Esophagus mucosa (tissue), 1 donor: ENCODE measurements around the gene KRT8. TPM values are rescaled to one million over a fixed set of nuclear protein-coding genes. Genes with fewer than 3 reads are reported as not detected.
"Not testable (repeated sequence)": the region's sequence is repeated elsewhere in the genome, so short reads cannot be mapped to it uniquely, and the experiment has no call there.

Source experiments
- ATAC-seq: fragments of 200-7000 bp; cut with Tn5 transposase; one replicate; pipeline ENCODE4 v1.9.1; 2020
- total RNA-seq: library from RNA; stranded (reverse); gene quantifications from one replicate; pipeline ENCODE4 v1.2.4, GENCODE V29; 2023
- donor health status: DM: yes; HTN: yes; CAD: no.

The KRT8 gene
- total RNA-seq, 1 donor from 2014 or later, result 40.1 TPM

DNA sequence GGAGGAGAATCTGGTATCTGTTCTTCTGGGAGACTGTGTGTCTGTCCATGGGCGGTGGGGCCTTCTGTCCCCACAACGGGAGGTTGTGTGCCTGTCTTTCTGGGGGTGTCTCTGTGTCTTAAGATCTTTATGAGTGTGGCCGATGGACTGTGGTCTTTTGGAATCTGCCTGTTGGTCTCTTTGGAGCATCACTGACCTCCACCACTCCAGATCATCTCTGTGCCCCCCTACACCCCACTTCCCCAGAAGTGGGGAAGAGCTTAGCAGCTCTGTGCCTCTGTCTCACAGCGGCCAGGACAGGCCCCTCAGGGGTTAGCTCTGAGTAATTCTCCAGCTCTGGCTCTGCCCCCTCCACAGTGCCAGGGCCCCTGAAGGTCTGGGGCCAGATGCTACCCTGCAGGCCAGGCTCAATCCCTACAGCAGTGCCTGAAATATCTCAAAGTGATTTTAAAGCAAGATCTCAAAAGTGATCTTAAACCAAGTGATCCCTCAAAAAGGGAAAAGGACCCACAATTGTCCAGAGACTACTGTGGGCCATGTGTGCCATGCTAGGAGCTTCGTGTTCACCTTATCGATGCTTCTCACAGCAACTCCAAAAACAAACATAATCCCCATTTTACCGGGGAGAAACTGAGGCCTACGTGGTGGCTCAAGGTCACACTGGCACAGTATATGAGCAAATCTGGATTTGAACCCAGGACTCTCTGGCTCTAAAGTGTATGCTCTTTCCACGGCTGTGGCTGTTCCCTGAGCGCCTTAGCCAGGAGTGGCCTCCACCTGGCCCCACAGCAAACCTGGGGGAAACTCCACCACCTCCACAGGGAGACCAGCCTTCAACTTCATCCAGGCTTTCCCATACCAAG is 30.1 kb downstream of the KRT8 start:
- ATAC-seq, result no peak

DNA sequence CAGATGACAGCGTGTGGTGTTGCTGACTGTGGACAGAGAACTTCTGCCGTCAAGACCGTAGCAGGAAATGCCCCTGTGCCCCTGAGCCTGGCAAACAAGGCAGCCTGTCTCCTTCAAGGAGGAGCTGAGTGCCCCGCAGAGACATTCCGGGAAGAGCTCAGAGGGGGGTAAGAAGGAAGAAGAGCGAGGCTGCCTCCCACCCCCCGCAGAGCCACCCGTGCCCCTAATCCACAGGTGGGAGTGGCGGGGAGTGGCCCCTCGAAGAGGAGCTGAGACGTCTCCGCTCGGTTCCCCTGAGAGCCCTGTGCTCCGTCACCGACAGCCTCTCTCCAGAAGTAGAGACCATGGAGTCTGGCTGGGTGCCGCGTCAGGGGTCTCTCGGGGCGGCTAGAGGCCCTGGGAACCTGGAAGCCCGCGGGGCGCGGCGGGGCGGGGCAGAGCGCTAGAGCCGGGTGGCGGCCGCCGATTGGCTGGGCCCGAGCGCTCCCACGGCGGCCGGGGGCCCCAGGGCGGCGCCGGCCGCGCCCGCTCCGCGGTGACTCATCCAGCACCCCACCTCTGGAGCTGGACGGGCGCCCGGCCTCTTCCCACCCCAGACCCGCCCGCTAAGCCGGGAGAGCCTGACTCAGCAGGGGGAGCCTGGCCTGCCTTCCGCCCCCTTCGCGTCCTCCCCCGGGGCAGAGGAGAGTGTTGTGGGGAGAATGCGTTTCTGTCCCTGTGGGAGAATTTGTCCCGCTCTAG is 30.9 kb downstream of the KRT8 start:
- peak; percentile 59 for ATAC-seq

DNA sequence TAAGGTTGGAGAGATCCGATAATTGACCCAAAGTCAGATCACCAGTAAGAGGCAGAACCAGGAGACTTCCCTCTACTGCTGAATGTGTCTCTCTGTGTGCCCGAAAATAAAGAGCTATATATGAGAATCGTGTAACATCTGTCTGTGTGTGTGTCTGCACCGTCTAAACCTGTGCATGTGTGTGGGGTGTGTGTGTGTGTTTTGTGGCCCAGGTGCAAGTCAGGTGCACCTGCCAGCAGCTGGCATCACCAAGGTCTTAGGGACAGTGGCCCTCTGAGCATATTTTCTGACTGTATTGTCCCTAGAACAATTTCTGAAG is 31.4 kb downstream of the KRT8 start:
- no peak for ATAC-seq

DNA sequence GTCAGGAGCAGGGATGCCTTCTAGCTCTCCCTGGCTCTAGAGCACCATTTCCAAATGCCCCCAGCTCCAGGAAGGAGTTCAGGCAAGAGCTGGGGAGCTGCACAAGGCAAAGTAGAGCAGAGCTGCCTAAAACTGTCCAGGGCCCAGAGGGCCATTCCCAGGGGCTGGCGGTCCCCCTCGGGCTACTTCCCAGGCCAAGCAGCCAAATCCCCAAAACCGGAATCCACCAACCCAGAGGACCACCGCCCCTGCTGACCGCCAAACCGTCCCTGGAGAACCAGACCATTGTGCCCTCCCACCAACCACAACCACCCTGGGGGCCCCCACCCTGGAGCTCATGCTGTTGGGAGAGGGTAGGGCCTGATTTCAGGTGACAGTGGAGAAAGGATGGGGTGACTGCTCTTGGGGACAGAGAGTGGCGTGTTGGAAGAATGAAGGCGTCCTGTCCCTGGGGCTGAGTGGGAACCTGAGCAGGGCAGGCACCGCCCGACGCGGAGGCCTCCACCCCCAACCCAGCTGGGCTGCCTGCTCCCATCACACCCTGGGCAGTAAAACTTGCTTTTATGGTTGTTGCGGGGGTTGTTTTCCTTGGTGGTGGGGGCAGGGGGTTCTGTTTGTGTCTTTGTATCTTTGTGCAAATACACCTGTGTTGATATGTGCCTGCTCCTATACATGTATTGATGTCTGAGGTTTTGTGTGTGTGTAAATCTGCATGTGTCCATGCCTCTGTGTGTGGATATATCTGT is 32.1 kb downstream of the KRT8 start:
- no peak for ATAC-seq

DNA sequence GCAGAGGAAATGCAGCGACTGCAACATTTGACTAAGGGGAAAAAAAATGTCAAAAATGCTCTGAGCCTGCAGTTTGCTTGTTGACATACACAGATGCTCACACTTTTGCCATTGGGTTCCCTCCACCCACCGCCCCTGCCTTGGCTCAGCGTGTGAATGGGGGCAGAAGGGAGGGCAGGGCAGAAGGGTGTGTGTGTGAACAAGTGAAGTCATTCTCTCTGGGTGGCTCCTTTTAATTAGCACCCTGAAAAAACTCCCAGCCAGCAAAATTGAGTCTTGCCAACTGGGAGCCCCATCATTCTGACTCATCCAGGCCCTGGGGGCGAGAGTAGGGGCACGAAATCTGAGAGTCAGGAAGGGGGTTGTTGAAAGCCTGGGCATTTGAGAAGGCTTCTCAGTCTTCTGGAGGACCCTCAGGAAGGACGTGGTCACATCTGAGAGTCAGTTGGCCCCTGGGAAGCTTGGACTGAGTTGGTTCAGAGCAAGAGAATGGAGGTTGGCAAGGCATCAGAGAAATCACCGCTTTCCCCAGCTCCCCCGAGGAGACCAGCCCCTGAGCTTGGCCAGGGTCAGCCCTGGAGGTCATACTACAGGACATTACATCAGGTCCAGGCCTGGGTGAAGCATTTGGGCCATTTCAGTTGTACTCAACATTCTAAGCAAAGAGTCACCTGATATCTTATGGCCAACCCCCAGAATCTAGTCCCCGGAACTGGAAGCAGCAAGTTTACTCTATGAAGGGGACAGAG is 33.4 kb downstream of the KRT8 start:
- peak; percentile 76 for ATAC-seq

DNA sequence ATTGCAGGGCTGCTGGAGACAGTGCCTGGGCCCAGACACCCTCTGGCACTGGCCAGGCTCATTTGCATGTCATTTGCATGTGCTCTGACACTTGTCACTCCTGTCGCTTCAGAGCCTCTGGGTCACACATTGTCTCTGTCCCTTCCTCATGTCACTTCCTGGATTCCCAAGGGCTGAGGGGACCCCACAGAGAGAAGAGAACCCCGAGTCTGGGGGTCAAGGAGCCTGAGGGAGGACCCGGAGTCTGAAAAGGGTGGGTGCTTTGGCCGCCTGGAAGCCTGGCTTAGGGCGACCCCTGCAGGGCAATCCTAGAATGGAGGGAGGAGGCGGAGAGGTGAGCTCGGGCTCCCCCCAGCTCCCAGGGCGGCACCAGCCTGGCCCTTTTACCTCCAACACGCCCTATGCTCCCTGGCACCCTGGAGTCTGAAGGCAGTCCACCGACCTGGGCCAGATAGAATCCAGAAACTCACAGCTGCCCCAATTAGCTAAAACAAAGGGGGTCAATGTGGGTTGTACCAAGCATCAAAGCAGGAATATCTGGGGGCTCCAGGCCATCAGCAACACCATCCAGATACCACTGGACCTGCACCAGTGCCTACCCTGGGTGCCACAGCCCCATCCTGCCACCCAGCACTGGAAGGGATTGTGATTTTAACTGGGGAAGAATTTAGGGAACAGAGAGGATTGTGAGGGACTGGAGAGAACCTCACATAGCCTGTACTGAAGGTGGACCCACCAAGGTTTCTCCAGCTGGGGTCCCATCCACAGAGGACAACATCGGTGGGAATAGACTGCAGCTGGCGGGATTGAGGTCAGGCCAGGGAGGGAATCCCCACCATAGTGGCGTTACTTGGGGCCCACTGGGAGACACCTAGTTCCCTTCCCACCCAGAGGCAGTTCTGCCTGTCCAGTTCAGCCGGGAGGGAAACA is 34.2 kb downstream of the KRT8 start:
- peak; percentile 65 for ATAC-seq

DNA sequence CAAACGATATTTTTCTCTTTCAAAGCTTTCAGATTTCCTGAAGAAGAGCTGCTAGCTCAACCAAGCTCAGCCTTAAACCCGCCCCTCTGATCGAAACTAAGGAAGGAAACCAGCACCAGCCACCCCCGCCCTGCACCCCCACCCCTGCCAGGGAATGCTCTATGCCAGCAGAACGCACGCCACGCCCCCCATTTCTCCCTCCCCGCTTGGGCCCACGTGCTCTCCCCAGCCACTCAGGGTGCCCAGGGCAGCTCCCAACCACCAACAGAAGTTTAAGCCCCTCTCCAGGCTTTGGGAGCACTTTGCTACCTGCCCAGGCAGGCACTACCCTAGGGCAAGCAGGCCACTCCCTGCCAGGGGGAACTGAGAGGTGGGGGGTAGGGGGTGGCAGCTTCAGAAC is 37.2 kb downstream of the KRT8 start:
- ATAC-seq, result peak; percentile 80

DNA sequence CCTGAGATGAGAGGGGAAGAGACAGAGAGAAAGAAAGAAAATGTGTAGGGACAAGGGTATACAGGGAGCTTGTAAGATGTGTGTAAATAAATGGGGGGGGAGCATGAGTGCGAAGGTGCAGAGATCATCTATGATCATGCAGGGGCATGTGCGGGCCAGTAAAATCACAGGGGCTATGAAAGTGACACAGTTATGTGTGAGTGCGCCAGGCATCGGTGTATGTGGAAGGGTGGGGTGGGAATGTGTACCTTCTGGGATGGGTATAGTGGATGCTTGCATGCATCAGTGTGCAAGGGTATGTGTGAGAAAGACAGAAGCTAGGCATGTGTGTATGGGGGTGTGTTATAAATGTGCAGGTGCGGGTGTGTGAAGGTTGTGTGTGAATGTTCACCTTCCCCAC is 37.7 kb downstream of the KRT8 start:
- peak; percentile 18 for ATAC-seq

DNA sequence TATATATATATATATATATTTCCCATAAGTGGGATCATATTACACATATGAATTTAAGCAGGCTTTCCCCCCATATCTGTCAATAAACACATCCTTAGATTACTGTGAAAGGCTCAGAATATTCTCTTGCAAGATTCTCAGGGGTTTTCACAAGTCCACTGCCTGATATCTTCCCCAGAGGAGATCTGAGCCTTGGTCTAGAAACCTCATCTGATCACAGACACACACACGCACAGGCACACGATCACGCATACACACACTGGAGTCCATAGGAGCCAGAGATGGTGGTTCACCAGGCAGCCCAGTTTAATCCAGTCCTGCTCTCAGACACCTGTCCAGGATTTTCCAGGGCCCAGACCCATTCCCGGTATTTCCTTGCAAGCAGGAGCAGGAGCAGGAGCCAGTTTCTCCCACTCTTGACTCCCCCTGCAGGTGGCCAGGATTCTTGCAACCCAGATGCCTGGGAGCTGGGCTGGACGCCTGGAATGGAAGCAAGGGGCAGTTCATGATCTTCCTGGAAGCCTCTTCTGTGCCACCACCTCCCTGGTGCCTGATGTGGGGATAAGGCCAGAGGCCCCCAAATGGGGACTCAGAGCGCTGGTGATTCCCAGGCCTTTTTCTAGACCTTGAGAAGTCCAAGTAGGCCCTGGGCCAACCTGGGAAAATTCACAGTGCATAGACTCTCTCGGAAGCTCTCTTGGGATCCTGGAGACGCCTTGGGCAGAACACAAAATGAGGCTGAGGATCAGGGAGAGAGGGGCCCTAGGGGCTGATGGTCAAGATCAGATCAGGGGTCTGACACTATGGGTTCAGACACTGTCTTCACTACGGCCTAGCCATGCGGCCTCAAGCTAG is 39.6 kb downstream of the KRT8 start:
- ATAC-seq, result no peak

DNA sequence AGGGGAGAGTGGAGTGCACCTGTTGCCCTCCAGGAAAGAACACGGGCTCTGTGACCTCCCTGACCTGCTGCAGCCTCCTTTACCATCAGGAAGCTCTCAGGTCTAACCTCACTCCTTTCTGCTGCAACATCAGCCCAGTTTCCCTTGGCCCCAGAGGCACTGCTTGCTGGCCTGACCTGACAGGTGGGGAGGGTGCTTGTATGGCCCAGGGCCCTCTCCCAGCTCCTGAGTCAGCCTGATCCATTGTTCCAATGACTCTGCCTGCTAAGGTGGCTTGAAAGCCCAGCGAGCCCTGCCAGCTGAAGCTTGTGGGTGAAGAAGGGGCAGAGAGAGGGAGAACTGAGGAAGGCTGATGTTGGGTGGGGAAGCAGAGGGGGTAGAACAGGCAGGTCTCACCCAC is 42.9 kb downstream of the KRT8 start:
- ATAC-seq, result peak; percentile 74

DNA sequence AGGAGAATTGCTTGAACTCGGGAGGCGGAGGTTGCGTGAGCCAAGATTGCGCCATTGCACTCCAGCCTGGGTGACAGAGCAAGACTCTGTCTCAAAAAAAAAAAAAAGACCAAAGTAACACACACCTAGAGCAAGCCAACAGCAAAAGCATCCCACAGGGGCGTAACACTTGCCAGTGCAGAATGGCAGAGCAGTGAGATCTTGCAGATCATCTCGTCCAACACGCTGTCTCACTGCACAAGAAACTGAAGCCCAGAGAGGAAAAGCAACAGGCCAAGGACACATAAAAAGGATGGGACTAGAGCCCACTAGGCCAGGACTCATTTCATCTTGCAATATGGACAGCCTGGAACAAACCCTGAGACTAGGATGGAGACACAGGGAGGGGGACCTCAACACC is 43.4 kb downstream of the KRT8 start:
- no peak for ATAC-seq

DNA sequence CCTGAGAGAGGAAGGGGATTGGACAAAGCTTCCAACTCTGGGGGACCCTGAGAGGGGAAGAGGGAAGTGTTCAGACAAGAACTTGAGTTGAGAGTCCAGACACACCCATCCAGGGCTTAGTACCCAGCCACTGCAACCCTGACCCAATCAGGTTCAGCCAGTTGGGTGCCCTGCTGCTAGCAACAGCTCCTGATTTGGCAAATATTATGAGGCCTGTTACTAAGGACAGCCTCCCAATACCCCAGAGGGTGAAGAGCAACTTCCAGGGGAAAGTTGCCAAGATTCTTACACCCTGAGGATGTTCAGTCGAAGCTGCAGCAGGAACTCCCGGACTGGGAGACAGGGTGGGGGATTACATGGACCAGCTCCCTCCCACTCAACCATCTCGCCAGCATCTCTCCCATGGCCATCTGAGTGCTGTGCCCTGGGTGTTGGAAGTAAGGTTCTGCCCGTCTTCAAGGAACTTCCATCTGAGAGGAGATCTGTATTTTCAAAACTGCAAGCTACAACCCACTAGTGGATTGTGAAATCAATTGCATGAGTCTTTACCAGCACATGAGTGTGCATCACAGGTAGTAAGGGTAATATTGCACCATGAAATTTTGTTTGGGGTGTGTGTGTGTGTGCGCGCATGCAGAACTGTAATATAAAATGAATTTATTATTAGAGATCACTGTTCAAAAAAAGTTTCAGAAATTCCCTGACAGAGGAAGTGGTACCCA is 44.6 kb downstream of the KRT8 start:
- ATAC-seq, result peak; percentile 93

DNA sequence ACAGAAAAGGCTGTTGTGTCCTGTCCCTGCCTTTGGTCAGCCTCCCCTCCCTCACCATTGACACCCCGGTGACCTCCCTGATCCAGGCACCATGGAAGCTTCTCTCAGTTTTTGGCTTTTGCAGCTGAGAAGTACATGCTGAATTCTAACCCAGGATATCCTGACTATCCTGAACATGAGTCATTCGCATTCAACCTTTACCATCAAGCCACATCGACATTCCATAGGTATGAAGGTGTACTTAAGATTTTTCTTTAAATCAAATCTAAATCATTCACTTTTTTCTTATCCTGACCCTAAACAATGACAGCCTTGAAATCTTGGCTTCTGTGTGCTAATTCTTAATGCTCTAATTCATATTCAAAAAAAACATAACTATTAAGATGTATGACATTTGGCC is 47.4 kb downstream of the KRT8 start:
- peak; percentile 38 for ATAC-seq

DNA sequence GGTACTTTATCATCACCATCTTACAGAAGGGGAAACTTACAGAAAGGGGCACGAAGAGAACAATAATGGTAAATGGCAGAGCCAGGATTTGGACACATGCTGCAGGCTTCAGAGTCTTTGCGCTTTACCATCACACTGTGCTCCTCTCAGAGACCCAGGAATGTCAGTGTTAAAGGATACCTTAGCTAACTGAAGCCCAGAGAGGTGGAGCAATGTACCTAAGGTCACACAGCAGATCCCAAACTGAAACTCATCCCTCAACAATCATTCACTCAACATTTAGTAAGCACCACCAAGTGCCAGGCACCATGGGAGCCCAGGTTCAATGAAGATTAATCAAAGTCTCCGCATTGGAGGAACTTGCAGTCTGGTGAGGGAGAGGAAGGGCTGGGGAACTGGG is 48.1 kb downstream of the KRT8 start:
- ATAC-seq, result no peak

DNA sequence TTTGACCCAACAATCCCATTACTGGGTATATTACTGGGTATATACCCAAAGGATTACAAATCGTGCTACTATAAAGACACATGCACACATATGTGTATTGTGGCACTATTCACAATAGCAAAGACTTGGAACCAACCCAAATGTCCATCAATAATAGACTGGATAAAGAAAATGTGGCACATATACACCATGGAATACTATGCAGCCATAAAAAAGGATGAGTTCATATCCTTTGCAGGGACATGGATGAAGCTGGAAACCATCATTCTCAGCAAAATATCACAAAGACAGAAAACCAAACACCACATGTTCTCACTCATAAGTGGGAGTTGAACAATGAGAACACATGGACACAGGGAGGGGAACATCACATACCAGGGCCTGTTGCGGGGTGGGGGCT is 48.8 kb downstream of the KRT8 start:
- ATAC-seq, result not testable (repeated sequence)

DNA sequence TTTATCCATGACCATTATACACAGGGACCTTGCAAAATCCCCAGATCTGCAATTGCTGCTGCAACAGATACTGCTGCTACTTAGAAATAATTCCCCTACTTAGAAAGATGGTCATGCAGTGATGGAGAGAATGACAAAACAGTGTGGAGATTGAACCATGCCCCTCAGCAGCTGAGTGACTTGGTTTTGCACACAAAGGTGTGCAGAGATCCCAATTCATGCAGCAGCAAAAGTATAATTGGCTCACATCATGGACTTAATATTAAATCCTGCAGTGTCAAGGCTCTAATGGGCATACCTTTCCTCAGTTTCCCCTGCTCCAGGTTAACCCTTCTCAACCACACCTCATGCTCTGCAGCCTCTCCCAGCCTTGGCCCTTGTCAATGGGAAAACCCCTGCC is 53.1 kb downstream of the KRT8 start:
- ATAC-seq, result no peak

DNA sequence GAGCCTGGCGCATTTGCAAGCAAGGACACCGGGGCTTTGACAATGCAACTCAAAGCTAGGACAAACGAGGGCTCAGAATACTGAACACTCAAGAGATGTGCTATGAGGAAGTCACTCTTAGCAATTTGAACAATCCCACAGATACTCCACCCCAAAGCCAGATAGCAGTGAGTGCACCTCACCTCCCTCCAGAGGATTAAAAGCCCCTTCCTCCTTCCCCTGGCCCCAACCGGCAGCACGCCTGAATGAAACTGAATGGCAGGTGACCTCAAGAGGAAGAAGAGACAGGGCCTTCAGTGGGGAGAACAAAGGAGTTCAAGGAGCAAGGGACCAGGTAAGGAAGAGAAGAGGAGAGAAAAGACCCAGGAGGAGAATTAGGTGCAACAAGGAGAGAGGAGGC is 54.2 kb downstream of the KRT8 start:
- ATAC-seq, result no peak

DNA sequence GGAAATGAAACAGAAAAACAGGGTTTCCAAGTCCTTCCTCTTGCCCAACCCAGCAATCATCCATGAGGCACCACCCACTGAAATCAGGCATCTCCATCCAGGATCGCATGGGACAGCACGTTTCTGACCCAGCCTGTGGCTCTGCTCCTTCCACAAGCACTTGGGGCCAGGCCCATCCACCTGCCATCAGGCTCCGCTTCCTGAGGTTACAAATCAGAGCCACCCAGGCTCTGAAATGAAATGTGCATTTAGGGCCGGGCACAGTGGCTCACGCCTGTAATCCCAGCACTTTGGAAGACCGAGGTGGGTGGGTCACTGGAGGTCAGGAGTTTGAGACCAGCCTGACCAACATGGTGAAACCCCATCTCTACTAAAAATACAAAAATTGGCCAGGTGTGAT is 55.4 kb downstream of the KRT8 start:
- ATAC-seq, result no peak

DNA sequence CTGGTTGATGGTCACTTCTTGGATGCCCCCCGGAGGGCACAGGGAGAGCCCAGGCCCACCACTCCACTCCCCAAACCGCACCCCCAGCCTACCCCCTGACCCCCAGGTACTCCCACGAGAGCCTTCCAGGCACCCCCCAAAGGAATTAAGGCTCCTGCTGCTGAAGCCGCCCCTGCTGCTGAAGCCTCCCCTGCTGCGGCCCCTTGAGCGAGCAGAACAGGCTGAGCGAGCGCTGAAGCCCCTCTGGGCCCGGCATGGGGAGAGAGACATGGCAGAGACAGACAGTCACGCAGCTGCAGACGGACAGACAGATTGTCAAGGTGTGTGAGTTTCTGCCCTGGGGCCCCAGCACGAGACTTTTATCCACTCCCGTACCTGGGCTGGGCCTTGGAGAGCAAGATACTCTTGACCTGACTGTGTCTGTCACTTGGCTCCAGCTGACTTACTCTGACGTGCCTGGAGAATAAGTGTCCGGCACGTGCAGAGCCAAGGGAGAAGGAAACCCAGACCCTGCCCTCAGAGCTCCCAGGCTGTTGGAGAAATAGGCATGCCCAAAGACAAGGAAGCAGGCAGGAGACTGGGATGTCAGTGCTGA is 56.1 kb downstream of the KRT8 start, which contains the start of gene KRT78:
Gene KRT78, minus strand, starts transcription at position 334 of the 595 bp plus-strand sequence. Its CDS starts 64 bp downstream, at position 270.
- ATAC-seq, result peak; percentile 55
